Large intestine (tissue), 3 donors: Measurements from ENCODE around the gene TNXB. TPM values are rescaled to one million over a fixed set of nuclear protein-coding genes. Genes with fewer than 3 reads are reported as not detected.
"Not testable (repeated sequence)": the region's sequence is repeated elsewhere in the genome, so short reads cannot be mapped to it uniquely, and the experiment has no call there.

Experiments
- DNase-seq, 2 donors: peaks; one replicate each; pipeline versions ENCODE4 v3.0.0 to v3.0.0-alpha.2; 2013
- H3K27ac ChIP-seq: one replicate; pipeline ENCODE4 v1.5.1; 2013; ENCODE audit warnings: low read length
- H3K27me3 ChIP-seq: 2 replicates; pipeline ENCODE4 v1.6.1; 2013; ENCODE audit warnings: low read length; ENCODE audit not compliant: control insufficient read depth, insufficient read depth
- H3K36me3 ChIP-seq: 2 replicates; pipeline ENCODE4 v1.6.1; 2013; ENCODE audit warnings: low read length; ENCODE audit not compliant: control insufficient read depth, insufficient read depth
- H3K4me1 ChIP-seq: one replicate; pipeline ENCODE4 v1.6.1; 2013; ENCODE audit warnings: low read length; ENCODE audit not compliant: control insufficient read depth, insufficient read depth
- H3K4me3 ChIP-seq: one replicate; pipeline ENCODE4 v1.5.1; 2013; ENCODE audit warnings: low read length
- H3K9me3 ChIP-seq: one replicate; pipeline ENCODE4 v1.6.1; 2013; ENCODE audit warnings: mild to moderate bottlenecking, low read depth, low read length, moderate library complexity; ENCODE audit not compliant: control insufficient read depth
- WGBS: methylation state at CpG from one replicate; pipeline ENCODE4 v1.1.5; 2013; ENCODE audit warnings: low lambda C conversion rate; ENCODE audit not compliant: insufficient coverage; 5-methylcytosine and 5-hydroxymethylcytosine counted together
- polyA plus RNA-seq: library from polyadenylated mRNA; unstranded; fragments of 120-200 nt; gene quantifications from one replicate; pipeline ENCODE4 v1.2.1, GENCODE V29; 2013

Gene TNXB
- polyA plus RNA-seq, 1 donor: 17.5 TPM

- no CpG with 5 or more reads among the region's 22 CpGs for WGBS
- H3K4me1 ChIP-seq: peaks cover 22% of the 10 kb centered on the region
- peak overlapping the region; percentile 29 for H3K27ac ChIP-seq
- H3K9me3 ChIP-seq: no peaks in the 10 kb centered on the region
- no peak overlapping the region for H3K4me3 ChIP-seq
- no peaks in the 10 kb centered on the region for H3K36me3 ChIP-seq
- DNase-seq: no peak
- H3K27me3 ChIP-seq: no peaks in the 10 kb centered on the region
Observed at GRCh38 chr6:32045811-32046449, 63.2 kb downstream of the TNXB start.

GRCh38 chr6:32044916-32045315, 64.2 kb downstream of the TNXB start:
- H3K4me1 ChIP-seq: peaks cover 22% of the 10 kb centered on the region
- not testable (repeated sequence) for DNase-seq, H3K4me3 ChIP-seq, H3K27me3 ChIP-seq, H3K36me3 ChIP-seq, H3K27ac ChIP-seq, H3K9me3 ChIP-seq
- no CpG with 5 or more reads among the region's 18 CpGs for WGBS

- not testable (repeated sequence) for H3K36me3 ChIP-seq, H3K27me3 ChIP-seq, H3K9me3 ChIP-seq, H3K4me3 ChIP-seq, H3K27ac ChIP-seq, DNase-seq
- WGBS: 70% methylated on average over 2 of the region's 31 CpGs
- H3K4me1 ChIP-seq: peaks cover 22% of the 10 kb centered on the region
Observed at GRCh38 chr6:32043589-32044380, 65.4 kb downstream of the TNXB start.

GRCh38 chr6:32042276-32042675, 66.9 kb downstream of the TNXB start:
- no CpG with 5 or more reads among the region's 15 CpGs for WGBS
- H3K4me1 ChIP-seq: peaks cover 10% of the 10 kb centered on the region
- H3K9me3 ChIP-seq, DNase-seq, H3K36me3 ChIP-seq, H3K27me3 ChIP-seq, H3K4me3 ChIP-seq, H3K27ac ChIP-seq: not testable (repeated sequence)

GRCh38 chr6:32041385-32041784, 67.8 kb downstream of the TNXB start:
- no CpG with 5 or more reads among the region's 10 CpGs for WGBS
- H3K4me3 ChIP-seq: not testable (repeated sequence)

GRCh38 chr6:32041050-32041321, 68.2 kb downstream of the TNXB start:
- not testable (repeated sequence) for H3K4me3 ChIP-seq, H3K9me3 ChIP-seq, H3K27ac ChIP-seq, H3K4me1 ChIP-seq, H3K36me3 ChIP-seq, DNase-seq, H3K27me3 ChIP-seq
- WGBS: no CpG with 5 or more reads among the region's 13 CpGs

More at GRCh38 chr6:32041385-32041784, 67.8 kb downstream of the TNXB start:
- not testable (repeated sequence) for H3K27me3 ChIP-seq, H3K9me3 ChIP-seq, DNase-seq, H3K27ac ChIP-seq, H3K4me1 ChIP-seq, H3K36me3 ChIP-seq

GRCh38 chr6:32040299-32041049, 68.7 kb downstream of the TNXB start:
- not testable (repeated sequence) for H3K27me3 ChIP-seq, DNase-seq, H3K4me3 ChIP-seq, H3K36me3 ChIP-seq, H3K9me3 ChIP-seq, H3K4me1 ChIP-seq, H3K27ac ChIP-seq
- WGBS: no CpG with 5 or more reads among the region's 43 CpGs

GRCh38 chr6:32039321-32040274, 69.5 kb downstream of the TNXB start:
- WGBS: no CpG with 5 or more reads among the region's 24 CpGs
- not testable (repeated sequence) for H3K9me3 ChIP-seq, H3K4me1 ChIP-seq, H3K27me3 ChIP-seq, H3K4me3 ChIP-seq, H3K27ac ChIP-seq, DNase-seq, H3K36me3 ChIP-seq

GRCh38 chr6:32038878-32039277, 70.3 kb downstream of the TNXB start:
- not testable (repeated sequence) for H3K36me3 ChIP-seq, DNase-seq, H3K4me3 ChIP-seq, H3K4me1 ChIP-seq, H3K27ac ChIP-seq, H3K27me3 ChIP-seq, H3K9me3 ChIP-seq
- no CpG with 5 or more reads among the region's 5 CpGs for WGBS
